HepG2 (cell line): ENCODE data around the gene PHOSPHO2. TPM values are rescaled to one million over a fixed set of nuclear protein-coding genes. Genes with fewer than 3 reads are reported as not detected.

Experiments used
- ATF1 ChIP-seq: IDR thresholded peaks from 2 replicates; pipeline ENCODE4 v1.6.1; 2016; ENCODE audit warnings: mild to moderate bottlenecking, control low read depth
- BRD4 ChIP-seq: sonication (generic); formaldehyde crosslinking; IDR thresholded peaks from 2 replicates; pipeline ENCODE4 v1.4.0; 2020; ENCODE audit warnings: missing genetic modification reagents
- BRF2 ChIP-seq: sonication (generic); formaldehyde crosslinking; IDR thresholded peaks from 2 replicates; pipeline ENCODE4 v1.8.1; 2022; ENCODE audit warnings: mild to moderate bottlenecking, missing genetic modification reagents
- HINFP ChIP-seq: sonication (generic); formaldehyde crosslinking; IDR thresholded peaks from 2 replicates; pipeline ENCODE4 v1.4.0; 2020; ENCODE audit warnings: low read depth, mild to moderate bottlenecking, missing genetic modification reagents
- HNRNPUL1 ChIP-seq: fragments of 200-400 bp; formaldehyde crosslinking; IDR thresholded peaks from 2 replicates; pipeline ENCODE4 v1.6.1; 2017; ENCODE audit warnings: low read depth, mild to moderate bottlenecking, low read length, moderate library complexity
- JUND ChIP-seq: sonication (generic); formaldehyde crosslinking; IDR thresholded peaks from 2 replicates; pipeline ENCODE4 v1.8.0; 2022; ENCODE audit warnings: mild to moderate bottlenecking, missing genetic modification reagents
- LRRFIP1 ChIP-seq: sonication (generic); formaldehyde crosslinking; conservative IDR thresholded peaks from 2 replicates; pipeline ENCODE4 v1.4.0; 2020; ENCODE audit warnings: missing genetic modification reagents
- NFIB ChIP-seq: sonication (generic); formaldehyde crosslinking; IDR thresholded peaks from 2 replicates; pipeline ENCODE4 v1.9.0; 2021; ENCODE audit warnings: missing genetic modification reagents, mild to moderate bottlenecking, borderline replicate concordance
- NFKBIZ ChIP-seq: IDR thresholded peaks from 2 replicates; pipeline ENCODE4 v1.6.1; 2018; ENCODE audit warnings: missing genetic modification reagents, missing compliant biosample characterization
- POLR2A ChIP-seq, 2 experiments: IDR thresholded peaks; 2 replicates each; pipeline ENCODE4 v1.6.1; 2011; ENCODE audit warnings: low read depth in 2 of 2, low read length in 2 of 2, mild to moderate bottlenecking in 1 of 2, moderate library complexity in 1 of 2; ENCODE audit not compliant: insufficient read depth in 1 of 2
- PRPF4 ChIP-seq: fragments of 200-400 bp; formaldehyde crosslinking; IDR thresholded peaks from 2 replicates; pipeline ENCODE4 v1.6.1; 2016; ENCODE audit warnings: low read length, low read depth; ENCODE audit not compliant: poor library complexity, severe bottlenecking
- SAP130 ChIP-seq: IDR thresholded peaks from 2 replicates; pipeline ENCODE4 v1.6.1; 2016; ENCODE audit warnings: low read depth
- USF2 ChIP-seq, 2 experiments: sonication (generic) in 1 of 2; formaldehyde crosslinking in 1 of 2; IDR thresholded peaks; 2 replicates each; pipeline versions ENCODE4 v1.5.1 to v1.6.1; 2011 to 2020; ENCODE audit warnings: borderline replicate concordance in 1 of 2, low read depth in 1 of 2, low read length in 1 of 2, mild to moderate bottlenecking in 1 of 2, missing genetic modification reagents in 1 of 2, moderate library complexity in 1 of 2
- ZFP36L2 ChIP-seq: sonication (generic); formaldehyde crosslinking; IDR thresholded peaks from 2 replicates; pipeline ENCODE4 v1.4.0; 2020; ENCODE audit warnings: missing genetic modification reagents
- ZNF431 ChIP-seq: sonication (generic); formaldehyde crosslinking; IDR thresholded peaks from 2 replicates; pipeline ENCODE4 v1.9.0; 2022; ENCODE audit warnings: missing genetic modification reagents, low read depth, mild to moderate bottlenecking, borderline replicate concordance
- ZNF510 ChIP-seq: sonication (generic); formaldehyde crosslinking; IDR thresholded peaks from 2 replicates; pipeline ENCODE4 v1.4.0; 2020; ENCODE audit warnings: low read depth, mild to moderate bottlenecking, missing genetic modification reagents
- ZNF557 ChIP-seq: sonication (generic); formaldehyde crosslinking; IDR thresholded peaks from 2 replicates; pipeline ENCODE4 v1.4.0; 2020; ENCODE audit warnings: missing genetic modification reagents
- ZNF569 ChIP-seq: sonication (generic); formaldehyde crosslinking; IDR thresholded peaks from 2 replicates; pipeline ENCODE4 v1.5.0; 2020; ENCODE audit warnings: mild to moderate bottlenecking, missing genetic modification reagents, moderate library complexity, borderline replicate concordance
- ZNF576 ChIP-seq: sonication (generic); formaldehyde crosslinking; IDR thresholded peaks from 2 replicates; pipeline ENCODE4 v1.4.0; 2020; ENCODE audit warnings: mild to moderate bottlenecking, missing genetic modification reagents
- ZNF652 ChIP-seq: IDR thresholded peaks from 2 replicates; pipeline ENCODE4 v1.6.1; 2016; ENCODE audit warnings: low read depth, borderline replicate concordance
- ZNF7 ChIP-seq: IDR thresholded peaks from 2 replicates; pipeline ENCODE4 v1.6.1; 2016; ENCODE audit warnings: missing biosample characterization, missing genetic modification reagents
- polyA plus RNA-seq, 8 experiments: library from polyadenylated mRNA; depleted of rRNA in 3 of 8; stranded (reverse) in 7 of 8; unstranded in 1 of 8; fragments of >200 nt; fragmentation: Illumina TruSeq in 4 of 8; extraction: Trizol in 4 of 8; gene quantifications; 2 replicates each; pipeline versions ENCODE4 v1.2.1 to v1.2.3, GENCODE V29; 2011 to 2016; ENCODE audit warnings: low read depth in 4 of 8, missing spikeins in 1 of 8, mixed read lengths in 1 of 8; ENCODE audit not compliant: insufficient read depth in 1 of 8
- total RNA-seq, 5 experiments: library from RNA; depleted of rRNA; stranded (reverse); fragments of >200 nt; fragmentation: Illumina TruSeq; extraction: Trizol; gene quantifications; 2 replicates each; pipeline ENCODE4 v1.2.3, GENCODE V29; 2016; ENCODE audit warnings: low read depth in 1 of 5

Gene PHOSPHO2
- total and polyA plus RNA-seq, 2 of the 13 experiments (the other 11 are each of a cell fraction or from before 2014, with no cell fraction given), result 6.1 to 11.4 TPM

GRCh38 chr2:169694113-169694893, at the start of gene PHOSPHO2, which contains the start of gene CFAP210 (continued):
- no peak for TF ChIP-seq USF2 (IDR thresholded peaks at IDR 0.05; ENCODE audit: low read depth, low read length)
- no peak; the same call in 1 of the 2 replicates for TF ChIP-seq USF2 (CRISPR knock-in tag; IDR thresholded peaks at IDR 0.05; ENCODE audit: borderline replicate concordance)
- peak; percentile 81 for TF ChIP-seq ATF1 (CRISPR knock-in tag)
- TF ChIP-seq HINFP (CRISPR knock-in tag), result peak; percentile 97
- TF ChIP-seq BRF2, result peak; percentile 85
- peak; percentile 22 for TF ChIP-seq ZNF431
- TF ChIP-seq ZFP36L2, result 0 out of 2 replicates have a peak, but pooled peaks have one; percentile 58
- 0 out of 2 replicates have a peak, but pooled peaks have one; percentile 46 for TF ChIP-seq LRRFIP1
- TF ChIP-seq NFIB (CRISPR knock-in tag), result no peak
- no peak; the same call in 1 of the 2 replicates for TF ChIP-seq ZNF569
- 0 out of 2 replicates have a peak, but pooled peaks have one; percentile 90 for TF ChIP-seq ZNF557
- no peak for TF ChIP-seq ZNF652
- TF ChIP-seq ZNF7 (CRISPR knock-in tag), result 0 out of 2 replicates have a peak, but pooled peaks have one; percentile 30
- peak; percentile 100 for TF ChIP-seq SAP130 (CRISPR knock-in tag)
- TF ChIP-seq ZNF576, result peak; percentile 88; the same call in 1 of the 2 replicates
- no peak for TF ChIP-seq HNRNPUL1
- TF ChIP-seq ZNF510, result no peak
- peak; percentile 85 for TF ChIP-seq BRD4
- TF ChIP-seq NFKBIZ (CRISPR knock-in tag), result no peak
- peak; percentile 28; the same call in 1 of the 2 replicates for TF ChIP-seq JUND (CRISPR knock-in tag)
- TF ChIP-seq POLR2A (IDR thresholded peaks at IDR 0.05; ENCODE audit: insufficient read depth in 1 of 2, low read depth in 2 of 2, low read length in 2 of 2), result peak; percentile 92 to 99
- no peak for TF ChIP-seq PRPF4
